ENCODE results near the gene STRBP.

Gene STRBP

DNA sequence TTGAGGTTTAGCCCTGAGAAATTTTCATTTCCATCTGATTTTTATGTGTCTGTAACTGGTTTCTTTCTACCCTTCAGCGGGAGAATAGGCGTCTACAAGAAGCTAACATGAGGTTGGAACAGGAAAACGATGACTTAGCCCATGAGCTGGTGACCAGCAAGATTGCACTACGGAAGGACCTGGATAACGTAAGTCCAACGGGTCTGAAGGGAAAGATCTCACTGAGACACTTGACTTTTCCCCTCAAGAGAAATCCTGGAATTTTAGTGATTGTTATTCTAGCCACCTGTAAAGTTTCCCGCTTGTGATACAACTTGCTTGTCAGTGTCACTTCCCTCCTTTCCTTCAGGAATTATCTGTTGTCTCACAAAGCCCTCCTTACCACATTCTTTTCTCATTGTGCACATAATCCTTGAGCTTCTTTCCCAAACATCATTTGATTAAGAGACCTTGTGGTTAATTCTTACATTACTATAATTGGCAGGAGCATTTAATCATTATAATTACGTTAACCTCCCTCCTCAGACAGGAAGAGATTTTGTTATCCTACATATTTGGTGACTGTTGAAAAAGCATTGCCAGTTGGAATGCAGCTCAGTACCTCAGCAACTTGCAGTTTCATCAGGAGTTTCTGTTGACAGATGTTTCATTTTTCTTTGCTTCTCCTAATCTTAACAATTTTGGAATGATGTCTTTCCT lies 178.0 kb downstream of the STRBP start:
- DNase-seq (ENCODE audit: low read depth) = no peak
- TF ChIP-seq, protein P1, sequence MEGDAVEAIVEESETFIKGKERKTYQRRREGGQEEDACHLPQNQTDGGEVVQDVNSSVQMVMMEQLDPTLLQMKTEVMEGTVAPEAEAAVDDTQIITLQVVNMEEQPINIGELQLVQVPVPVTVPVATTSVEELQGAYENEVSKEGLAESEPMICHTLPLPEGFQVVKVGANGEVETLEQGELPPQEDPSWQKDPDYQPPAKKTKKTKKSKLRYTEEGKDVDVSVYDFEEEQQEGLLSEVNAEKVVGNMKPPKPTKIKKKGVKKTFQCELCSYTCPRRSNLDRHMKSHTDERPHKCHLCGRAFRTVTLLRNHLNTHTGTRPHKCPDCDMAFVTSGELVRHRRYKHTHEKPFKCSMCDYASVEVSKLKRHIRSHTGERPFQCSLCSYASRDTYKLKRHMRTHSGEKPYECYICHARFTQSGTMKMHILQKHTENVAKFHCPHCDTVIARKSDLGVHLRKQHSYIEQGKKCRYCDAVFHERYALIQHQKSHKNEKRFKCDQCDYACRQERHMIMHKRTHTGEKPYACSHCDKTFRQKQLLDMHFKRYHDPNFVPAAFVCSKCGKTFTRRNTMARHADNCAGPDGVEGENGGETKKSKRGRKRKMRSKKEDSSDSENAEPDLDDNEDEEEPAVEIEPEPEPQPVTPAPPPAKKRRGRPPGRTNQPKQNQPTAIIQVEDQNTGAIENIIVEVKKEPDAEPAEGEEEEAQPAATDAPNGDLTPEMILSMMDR (IDR thresholded peaks at IDR 0.05; ENCODE audit: insufficient read depth, low read depth, low read length, missing control alignments) = no peak
- no peak overlapping the region for H3K4me3 ChIP-seq (ENCODE audit: low read length)

DNA sequence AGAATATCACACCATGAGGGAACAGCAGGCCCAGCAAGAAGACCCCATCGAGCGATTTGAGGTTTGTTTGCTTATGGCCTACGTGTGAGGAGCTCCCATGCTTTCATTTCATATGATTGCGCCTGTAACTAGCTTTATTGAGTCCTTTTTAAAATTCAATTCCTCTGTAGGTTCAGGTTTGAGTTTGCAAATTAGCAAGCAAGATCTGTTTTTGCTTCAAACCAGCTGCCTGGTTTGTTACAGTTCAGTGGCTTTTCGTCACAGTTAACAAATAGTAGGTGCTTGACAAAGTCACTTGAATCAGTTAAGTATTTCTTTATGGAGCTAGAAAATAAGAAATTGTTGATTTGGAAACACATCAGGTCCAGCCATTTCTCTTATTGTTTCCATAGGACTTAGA lies 178.6 kb downstream of the STRBP start:
- TF ChIP-seq, protein P1 (IDR thresholded peaks at IDR 0.05; ENCODE audit: insufficient read depth, low read depth, low read length, missing control alignments) = no peak
- no peak for DNase-seq (ENCODE audit: low read depth)
- no peak overlapping the region for H3K4me3 ChIP-seq (ENCODE audit: low read length)

DNA sequence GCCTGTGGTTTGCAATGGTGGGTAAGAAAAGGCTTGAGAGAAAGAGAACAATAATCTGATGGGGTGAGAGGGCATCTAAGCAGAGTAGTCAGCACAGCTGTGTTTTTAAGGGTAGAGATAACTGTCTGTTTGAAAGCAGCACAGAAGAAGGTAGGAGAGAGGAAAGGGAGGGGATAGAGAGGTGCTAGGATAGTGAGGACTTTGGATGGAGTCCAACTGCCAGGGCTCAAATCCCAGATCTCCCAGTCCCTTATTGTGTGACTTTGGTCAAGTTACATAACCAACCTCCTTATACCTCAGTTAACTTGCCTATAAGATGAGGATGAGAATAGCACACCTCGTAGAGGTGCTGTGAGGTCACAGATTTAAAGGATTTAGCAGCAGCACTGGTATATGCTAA lies 179.3 kb downstream of the STRBP start:
- no peak overlapping the region for H3K4me3 ChIP-seq (ENCODE audit: low read length)
- TF ChIP-seq, protein P1 (IDR thresholded peaks at IDR 0.05; ENCODE audit: insufficient read depth, low read depth, low read length, missing control alignments) = no peak
- no peak for DNase-seq (ENCODE audit: low read depth)

DNA sequence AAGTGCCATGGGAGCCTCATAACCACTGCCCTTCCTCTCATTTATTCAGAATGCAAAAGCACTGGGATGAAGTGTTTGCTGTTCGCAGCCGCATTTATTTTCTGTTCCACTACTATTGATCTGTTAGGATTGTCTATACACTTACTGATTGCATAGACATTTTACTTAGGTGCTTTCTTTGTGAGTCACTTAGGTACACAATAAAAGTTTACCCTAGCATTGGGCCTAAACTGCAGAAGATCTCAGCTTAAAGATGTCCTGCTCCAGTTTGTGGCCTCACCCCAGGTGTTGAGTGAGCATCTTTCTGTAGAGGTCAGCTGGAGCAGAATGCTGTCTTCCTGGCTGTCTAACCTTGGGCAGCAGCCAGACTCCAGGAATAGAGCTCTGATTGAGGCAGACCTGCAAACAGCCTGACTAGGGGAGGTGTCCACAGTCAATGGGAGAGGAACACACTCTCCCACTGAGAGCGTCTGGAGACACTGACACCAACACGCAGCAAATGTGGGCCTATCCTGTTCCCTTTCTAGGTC lies 181.0 kb downstream of the STRBP start:
- TF ChIP-seq, protein P1 (IDR thresholded peaks at IDR 0.05; ENCODE audit: insufficient read depth, low read depth, low read length, missing control alignments) = no peak
- H3K4me3 ChIP-seq (ENCODE audit: low read length) = no peak overlapping the region
- DNase-seq (ENCODE audit: low read depth) = no peak

DNA sequence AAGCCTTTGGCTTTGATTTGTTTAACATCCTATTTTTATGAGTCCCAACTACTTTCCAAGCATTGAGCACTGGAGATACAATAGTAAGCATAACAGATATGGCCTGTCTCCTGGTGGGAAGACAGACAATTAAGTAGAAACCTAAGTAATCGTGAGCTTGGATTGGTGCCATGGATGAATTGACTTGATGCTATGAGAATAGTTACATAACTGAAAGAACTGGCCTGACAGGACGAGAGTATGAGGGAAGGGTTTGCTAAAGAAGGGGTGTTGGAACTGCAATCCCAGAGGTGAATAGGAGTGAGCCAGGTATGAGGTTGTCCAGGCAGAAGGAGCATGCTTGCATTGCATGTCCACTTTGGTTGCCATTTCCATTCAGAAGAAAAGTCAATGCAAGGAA lies 182.5 kb downstream of the STRBP start:
- TF ChIP-seq, protein P1 (IDR thresholded peaks at IDR 0.05; ENCODE audit: insufficient read depth, low read depth, low read length, missing control alignments) = no peak
- H3K4me3 ChIP-seq (ENCODE audit: low read length) = no peak overlapping the region
- peak; percentile 65 for DNase-seq (ENCODE audit: low read depth)

DNA sequence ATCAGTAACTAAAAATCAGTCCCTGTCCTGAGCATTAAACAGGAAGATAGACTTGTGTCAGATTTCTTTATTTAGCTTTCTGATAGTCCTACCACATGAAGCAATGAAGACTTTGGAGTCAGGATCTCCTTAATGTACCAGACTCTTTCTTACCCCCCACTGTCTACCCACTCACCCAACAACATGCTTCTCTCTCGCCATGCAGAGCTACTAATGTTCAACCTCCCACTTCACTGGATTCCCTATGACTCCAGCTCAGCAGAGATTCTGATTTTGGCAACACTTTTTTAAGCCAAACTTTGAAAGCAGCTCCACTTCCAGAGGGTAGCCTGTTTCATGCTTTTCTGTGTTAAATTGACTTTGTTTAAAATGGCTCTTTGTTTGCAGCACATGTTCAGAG lies 184.1 kb downstream of the STRBP start:
- no peak overlapping the region for H3K4me3 ChIP-seq (ENCODE audit: low read length)
- TF ChIP-seq, protein P1 (IDR thresholded peaks at IDR 0.05; ENCODE audit: insufficient read depth, low read depth, low read length, missing control alignments) = no peak
- DNase-seq (ENCODE audit: low read depth) = no peak

DNA sequence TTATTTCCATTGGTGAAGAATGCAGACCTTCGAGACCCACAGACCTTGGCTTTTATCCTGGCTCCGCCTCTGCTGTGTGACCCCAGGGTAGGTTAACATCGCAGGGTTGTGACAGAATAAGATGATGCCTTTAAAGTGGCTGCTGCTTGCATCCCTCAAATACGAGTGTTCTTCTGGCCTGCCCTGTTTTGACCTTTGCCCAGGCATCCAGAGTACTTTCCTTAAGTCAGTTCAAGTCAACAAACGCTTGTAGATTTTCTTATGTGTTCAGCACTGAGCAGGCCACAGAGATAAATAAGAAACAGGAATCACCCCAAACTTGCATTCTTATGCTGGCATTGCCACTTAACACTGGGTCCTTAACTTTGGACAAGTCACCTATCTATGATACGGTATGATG lies 184.7 kb downstream of the STRBP start:
- TF ChIP-seq, protein P1 (IDR thresholded peaks at IDR 0.05; ENCODE audit: insufficient read depth, low read depth, low read length, missing control alignments) = no peak
- no peak overlapping the region for H3K4me3 ChIP-seq (ENCODE audit: low read length)
- no peak for DNase-seq (ENCODE audit: low read depth)

Measured in epithelial cell of esophagus (primary cell).